Upper lobe of left lung (tissue), 4 donors: ENCODE measurements around the gene SECISBP2L.

Experiments used
- EP300 ChIP-seq, 4 donors: sonication (generic); formaldehyde crosslinking; IDR thresholded peaks; one replicate each; pipeline ENCODE4 v1.5.1; 2017; ENCODE audit warnings: antibody characterized with exemption in 4 of 4, control low read depth in 2 of 4
- POLR2A ChIP-seq, 4 donors: fragments of 450-650 bp; IDR thresholded peaks; one replicate each; pipeline ENCODE4 v1.5.1; 2016 to 2017; ENCODE audit warnings: antibody characterized with exemption in 4 of 4, mild to moderate bottlenecking in 2 of 4
- POLR2AphosphoS5 ChIP-seq, 2 donors: sonication (generic); formaldehyde crosslinking; IDR thresholded peaks; one replicate each; pipeline ENCODE4 v1.5.1; 2017; ENCODE audit warnings: antibody characterized with exemption in 2 of 2
- TF ChIP-seq, protein P1 (sequence below), 6 experiments: fragments of 450-650 bp in 4 of 6; fragments of 200-600 bp in 2 of 6; sonication (generic) in 2 of 6; IDR thresholded peaks; one replicate each; pipeline ENCODE4 v1.5.1; 2016 to 2019; ENCODE audit warnings: antibody characterized with exemption in 6 of 6

DNA sequence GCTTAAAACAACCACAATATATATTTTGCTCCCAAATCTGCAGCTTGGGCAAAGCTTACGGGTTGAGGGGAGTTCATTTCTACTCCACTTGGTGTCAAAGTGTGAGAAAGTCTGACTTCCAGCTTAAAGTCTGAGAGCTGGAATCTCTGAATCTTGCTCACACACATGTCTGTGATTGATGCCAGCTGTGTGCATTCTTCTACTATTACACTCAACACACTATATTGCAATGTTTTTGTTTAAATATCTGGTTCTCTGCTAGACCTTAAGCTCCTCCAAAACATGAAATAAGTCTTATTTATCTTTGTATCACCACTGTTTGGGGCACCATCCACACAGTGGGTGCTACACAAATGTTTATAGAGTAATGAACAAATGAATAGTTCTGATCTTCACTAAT, 36.7 kb upstream of the SECISBP2L start:
- TF ChIP-seq, protein P1, sequence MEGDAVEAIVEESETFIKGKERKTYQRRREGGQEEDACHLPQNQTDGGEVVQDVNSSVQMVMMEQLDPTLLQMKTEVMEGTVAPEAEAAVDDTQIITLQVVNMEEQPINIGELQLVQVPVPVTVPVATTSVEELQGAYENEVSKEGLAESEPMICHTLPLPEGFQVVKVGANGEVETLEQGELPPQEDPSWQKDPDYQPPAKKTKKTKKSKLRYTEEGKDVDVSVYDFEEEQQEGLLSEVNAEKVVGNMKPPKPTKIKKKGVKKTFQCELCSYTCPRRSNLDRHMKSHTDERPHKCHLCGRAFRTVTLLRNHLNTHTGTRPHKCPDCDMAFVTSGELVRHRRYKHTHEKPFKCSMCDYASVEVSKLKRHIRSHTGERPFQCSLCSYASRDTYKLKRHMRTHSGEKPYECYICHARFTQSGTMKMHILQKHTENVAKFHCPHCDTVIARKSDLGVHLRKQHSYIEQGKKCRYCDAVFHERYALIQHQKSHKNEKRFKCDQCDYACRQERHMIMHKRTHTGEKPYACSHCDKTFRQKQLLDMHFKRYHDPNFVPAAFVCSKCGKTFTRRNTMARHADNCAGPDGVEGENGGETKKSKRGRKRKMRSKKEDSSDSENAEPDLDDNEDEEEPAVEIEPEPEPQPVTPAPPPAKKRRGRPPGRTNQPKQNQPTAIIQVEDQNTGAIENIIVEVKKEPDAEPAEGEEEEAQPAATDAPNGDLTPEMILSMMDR (IDR thresholded peaks at IDR 0.05) = no peak
- TF ChIP-seq POLR2A (IDR thresholded peaks at IDR 0.05) (no peak), EP300 (IDR thresholded peaks at IDR 0.05) (no peak), POLR2AphosphoS5 (IDR thresholded peaks at IDR 0.05) (no peak)
